Kidney (tissue), 14 donors: ENCODE data around the gene CFAP69. TPM values are rescaled to one million over a fixed set of nuclear protein-coding genes. Genes with fewer than 3 reads are reported as not detected.

Experiments
- DNase-seq, 5 donors: peaks; one replicate each; pipeline ENCODE4 v3.0.0-alpha.2; 2013 to 2020
- FAIRE-seq: peaks from 2 replicates; lab custom pipeline; 2012; peaks lifted over from hg19 to GRCh38; lab: Jason Lieb, UNC
- H3K27ac ChIP-seq, 2 donors: one replicate each; pipeline ENCODE4 v1.7.0; 2013; ENCODE audit warnings: low read depth in 2 of 2, low read length in 2 of 2, inconsistent platforms in 1 of 2
- H3K27me3 ChIP-seq: one replicate; pipeline ENCODE4 v1.7.1; 2013; ENCODE audit warnings: low read length, inconsistent platforms; ENCODE audit not compliant: control insufficient read depth, insufficient read depth
- H3K36me3 ChIP-seq, 3 donors: one replicate each; pipeline versions ENCODE4 v1.7.0 to v1.7.1; 2013; ENCODE audit warnings: low read length in 3 of 3, control low read depth in 1 of 3, inconsistent platforms in 1 of 3; ENCODE audit not compliant: insufficient read depth in 3 of 3, control insufficient read depth in 2 of 3
- H3K4me1 ChIP-seq, 3 donors: one replicate each; pipeline versions ENCODE4 v1.7.0 to v1.7.1; 2013; ENCODE audit warnings: low read length in 3 of 3, inconsistent platforms in 1 of 3, low read depth in 1 of 3; ENCODE audit not compliant: control insufficient read depth in 2 of 3, insufficient read depth in 2 of 3
- H3K4me3 ChIP-seq, 3 donors: one replicate each; pipeline versions ENCODE4 v1.7.0 to v1.8.1; 2013; ENCODE audit warnings: low read length in 3 of 3, control low read depth in 1 of 3, inconsistent platforms in 1 of 3
- H3K9ac ChIP-seq, 3 donors: one replicate each; pipeline versions ENCODE4 v1.7.0 to v1.7.1; 2013; ENCODE audit warnings: low read length in 3 of 3, control low read depth in 1 of 3, inconsistent platforms in 1 of 3
- H3K9me3 ChIP-seq, 3 donors: one replicate each; pipeline versions ENCODE4 v1.7.0 to v1.7.1; 2013; ENCODE audit warnings: low read length in 3 of 3, control low read depth in 1 of 3, inconsistent platforms in 1 of 3; ENCODE audit not compliant: control insufficient read depth in 2 of 3, insufficient read depth in 1 of 3
- CTCF ChIP-seq: IDR thresholded peaks from 3 replicates; pipeline ENCODE4 v1.5.1; 2012; ENCODE audit warnings: mild to moderate bottlenecking, moderate library complexity, borderline replicate concordance; ENCODE audit not compliant: insufficient read depth; ENCODE audit errors: extremely low read depth
- intact Hi-C: fragments of 100-400 bp; cut with DNase I; formaldehyde crosslinking; loops from one replicate; pipeline ENCODE4 v1.11.1; 2022
- polyA plus RNA-seq: library from polyadenylated mRNA; stranded (reverse); fragments of 350-450 nt; fragmentation: Illumina TruSeq; extraction: RNeasy Lipid Tissue Mini Kit (QIAGEN cat#74804); gene quantifications from one replicate; pipeline ENCODE4 v1.2.3, GENCODE V29; 2014; ENCODE audit warnings: low read depth, low replicate concordance; ENCODE audit not compliant: insufficient read depth
- total RNA-seq: library from RNA; stranded (reverse); fragmentation: NEBNext Ultra II Directional; extraction: Animal tissue kit (Norgen Biotek cat#: 25700); gene quantifications from one replicate; pipeline ENCODE4 v1.2.1, GENCODE V29; 2021
- donor health status: control.
- donor health status: control.
- donor health status: control.
- donor health status: control.
- donor health status: control.
- donor health status: DM: yes; HTN: yes; CAD: no.
- donor health status: Normal renal cell carcinoma (clear cell type).

The CFAP69 gene
- total and polyA plus RNA-seq, 2 donors from 2014 or later: 9.2 to 13.2 TPM

- intact Hi-C loops: no loop called here
- TF ChIP-seq CTCF: no peak
- no peak overlapping the region for H3K27ac ChIP-seq
- no peaks in the 10 kb centered on the region for H3K9me3 ChIP-seq
- peaks cover 0 to 6% (median 0%) of the 10 kb centered on the region in 3 donors for H3K4me1 ChIP-seq
- H3K4me3 ChIP-seq: no peak overlapping the region
- no peak overlapping the region for H3K9ac ChIP-seq
- no peaks in the 10 kb centered on the region for H3K27me3 ChIP-seq
- H3K36me3 ChIP-seq: no peaks in the 10 kb centered on the region
- no peak for FAIRE-seq
- no peak for DNase-seq
Observed at GRCh38 chr7:90272242-90272641, 27.3 kb downstream of the CFAP69 start.

GRCh38 chr7:90274161-90274560 is 29.2 kb downstream of the CFAP69 start:
- Histone ChIP-seq H3K27ac (no peak overlapping the region), H3K4me1 (no peaks in the 10 kb centered on the region), H3K36me3 (no peaks in the 10 kb centered on the region), H3K9ac (no peak overlapping the region), H3K9me3 (no peaks in the 10 kb centered on the region), H3K27me3 (no peaks in the 10 kb centered on the region), H3K4me3 (no peak overlapping the region)
- TF ChIP-seq CTCF: no peak
- FAIRE-seq: no peak
- intact Hi-C loops: no loop called here
- no peak for DNase-seq

GRCh38 chr7:90276033-90276728 is 31.2 kb downstream of the CFAP69 start:
- H3K36me3 ChIP-seq: no peaks in the 10 kb centered on the region
- no peak overlapping the region for H3K9ac ChIP-seq
- no peaks in the 10 kb centered on the region for H3K9me3 ChIP-seq
- no peak overlapping the region for H3K27ac ChIP-seq
- FAIRE-seq (no peak), DNase-seq (no peak)
- no peaks in the 10 kb centered on the region for H3K4me1 ChIP-seq
- no peak overlapping the region for H3K4me3 ChIP-seq
- no peak for TF ChIP-seq CTCF
- intact Hi-C loops: no loop called here
- no peaks in the 10 kb centered on the region for H3K27me3 ChIP-seq
